Stimulated activated CD4-positive, alpha-beta T cell treated with anti-CD3 and anti-CD28 coated beads, Interleukin-12 subunit alpha, Interleukin-12 subunit beta, amount 100 ng/mL, for 48 hours (primary cell): ENCODE data around the gene GRIFIN.

Experiments
- DNase-seq, 3 donors: peaks; one replicate each; pipeline ENCODE4 v3.0.0-alpha.2; 2020; ENCODE audit warnings: low read depth in 2 of 3, low spot score in 1 of 3

The GRIFIN gene

GRCh38 chr7:2476298-2476697 lies at the start of gene GRIFIN:
Gene GRIFIN (minus strand): TSS chr7:2476398. CDS start chr7:2476383, 15 bp downstream.
- DNase-seq = no peak

- DNase-seq = no peak
These were observed 48.8 kb upstream of the GRIFIN start for GRCh38 chr7:2524808-2525657.

- no peak for DNase-seq
These were observed 48.0 kb upstream of the GRIFIN start for GRCh38 chr7:2523941-2524807.

GRCh38 chr7:2523461-2523936 lies 47.3 kb upstream of the GRIFIN start:
- DNase-seq = no peak

GRCh38 chr7:2522780-2523433 lies 46.7 kb upstream of the GRIFIN start:
- DNase-seq = no peak

GRCh38 chr7:2521952-2522591 lies 45.9 kb upstream of the GRIFIN start:
- DNase-seq = peak in 2 of 3 donors; percentile 52 to 62

- no peak for DNase-seq
These were observed 45.1 kb upstream of the GRIFIN start for GRCh38 chr7:2521341-2521745.

GRCh38 chr7:2520761-2521290 lies 44.6 kb upstream of the GRIFIN start:
- DNase-seq = no peak

- DNase-seq = no peak
These were observed 44.0 kb upstream of the GRIFIN start for GRCh38 chr7:2520131-2520760.

GRCh38 chr7:2519119-2519930 lies 43.1 kb upstream of the GRIFIN start, which contains the start of gene LFNG:
Gene LFNG (plus strand): TSS chr7:2519774. CDS start chr7:2519862, 88 bp downstream.
- DNase-seq = peak; percentile 64 to 80 (median 68)

GRCh38 chr7:2518737-2519118 lies 42.5 kb upstream of the GRIFIN start:
- DNase-seq = no peak

- DNase-seq = no peak
These were observed 41.7 kb upstream of the GRIFIN start for GRCh38 chr7:2517678-2518507.

- no peak for DNase-seq
These were observed 40.8 kb upstream of the GRIFIN start for GRCh38 chr7:2517026-2517425.

GRCh38 chr7:2516194-2516555 lies 40.0 kb upstream of the GRIFIN start:
- DNase-seq = no peak

- DNase-seq = no peak
These were observed 39.4 kb upstream of the GRIFIN start for GRCh38 chr7:2515424-2516193.

- DNase-seq = no peak
These were observed 38.5 kb upstream of the GRIFIN start for GRCh38 chr7:2514473-2515423.

- DNase-seq = no peak
These were observed 37.5 kb upstream of the GRIFIN start for GRCh38 chr7:2513702-2514101.
